ENCODE results near the gene HPCAL4. TPM values are rescaled to one million over a fixed set of nuclear protein-coding genes. Genes with fewer than 3 reads are reported as not detected.

Gene HPCAL4
- total RNA-seq, 1 experiment from 2014 or later: 0.50 TPM

DNA sequence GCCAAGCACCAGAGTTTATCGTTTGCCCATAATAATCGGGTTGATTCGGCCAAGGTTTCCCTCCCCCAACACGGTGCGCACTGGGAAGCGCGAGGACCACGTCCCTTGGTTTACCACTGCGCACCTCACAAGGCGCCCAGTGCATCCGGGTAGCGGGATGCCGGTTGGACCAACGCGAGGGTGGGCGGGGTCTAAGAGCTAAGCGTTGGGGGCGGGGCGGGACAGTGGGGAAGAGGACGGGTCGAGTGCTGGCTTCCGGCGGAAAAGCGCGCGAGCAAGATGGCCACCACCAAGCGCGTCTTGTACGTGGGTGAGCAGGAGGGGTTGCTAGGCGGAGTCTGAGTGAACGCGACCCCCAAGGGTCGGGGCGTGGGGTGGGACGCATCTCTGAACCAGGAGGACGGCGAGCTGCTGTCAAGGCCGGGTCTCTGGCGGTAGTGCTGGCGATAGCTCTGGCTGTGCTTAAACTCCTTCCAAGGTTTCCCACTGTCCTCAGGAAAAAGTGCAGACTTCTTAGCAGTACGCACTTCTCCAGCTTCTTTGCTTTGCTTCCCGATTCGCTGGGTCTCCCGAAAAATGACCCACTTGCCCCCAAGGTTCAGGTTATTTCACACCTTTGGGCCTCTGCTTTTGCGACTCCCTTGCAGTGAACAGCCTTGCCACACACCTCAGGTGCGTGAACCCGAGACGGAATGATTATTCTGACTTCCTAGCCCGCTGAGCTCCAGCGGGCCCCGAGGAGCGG lies 47.6 kb upstream of the HPCAL4 start, which contains the start of gene PPIE (continued):
- TF ChIP-seq, protein P1, sequence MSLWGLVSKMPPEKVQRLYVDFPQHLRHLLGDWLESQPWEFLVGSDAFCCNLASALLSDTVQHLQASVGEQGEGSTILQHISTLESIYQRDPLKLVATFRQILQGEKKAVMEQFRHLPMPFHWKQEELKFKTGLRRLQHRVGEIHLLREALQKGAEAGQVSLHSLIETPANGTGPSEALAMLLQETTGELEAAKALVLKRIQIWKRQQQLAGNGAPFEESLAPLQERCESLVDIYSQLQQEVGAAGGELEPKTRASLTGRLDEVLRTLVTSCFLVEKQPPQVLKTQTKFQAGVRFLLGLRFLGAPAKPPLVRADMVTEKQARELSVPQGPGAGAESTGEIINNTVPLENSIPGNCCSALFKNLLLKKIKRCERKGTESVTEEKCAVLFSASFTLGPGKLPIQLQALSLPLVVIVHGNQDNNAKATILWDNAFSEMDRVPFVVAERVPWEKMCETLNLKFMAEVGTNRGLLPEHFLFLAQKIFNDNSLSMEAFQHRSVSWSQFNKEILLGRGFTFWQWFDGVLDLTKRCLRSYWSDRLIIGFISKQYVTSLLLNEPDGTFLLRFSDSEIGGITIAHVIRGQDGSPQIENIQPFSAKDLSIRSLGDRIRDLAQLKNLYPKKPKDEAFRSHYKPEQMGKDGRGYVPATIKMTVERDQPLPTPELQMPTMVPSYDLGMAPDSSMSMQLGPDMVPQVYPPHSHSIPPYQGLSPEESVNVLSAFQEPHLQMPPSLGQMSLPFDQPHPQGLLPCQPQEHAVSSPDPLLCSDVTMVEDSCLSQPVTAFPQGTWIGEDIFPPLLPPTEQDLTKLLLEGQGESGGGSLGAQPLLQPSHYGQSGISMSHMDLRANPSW (CRISPR knock-in tag; conservative IDR thresholded peaks at IDR 0.05; ENCODE audit: low read depth): no peak
- TF ChIP-seq NR1H2 (CRISPR knock-in tag; IDR thresholded peaks at IDR 0.05): no peak
- TF ChIP-seq, protein P2, sequence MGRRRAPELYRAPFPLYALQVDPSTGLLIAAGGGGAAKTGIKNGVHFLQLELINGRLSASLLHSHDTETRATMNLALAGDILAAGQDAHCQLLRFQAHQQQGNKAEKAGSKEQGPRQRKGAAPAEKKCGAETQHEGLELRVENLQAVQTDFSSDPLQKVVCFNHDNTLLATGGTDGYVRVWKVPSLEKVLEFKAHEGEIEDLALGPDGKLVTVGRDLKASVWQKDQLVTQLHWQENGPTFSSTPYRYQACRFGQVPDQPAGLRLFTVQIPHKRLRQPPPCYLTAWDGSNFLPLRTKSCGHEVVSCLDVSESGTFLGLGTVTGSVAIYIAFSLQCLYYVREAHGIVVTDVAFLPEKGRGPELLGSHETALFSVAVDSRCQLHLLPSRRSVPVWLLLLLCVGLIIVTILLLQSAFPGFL (CRISPR knock-in tag; IDR thresholded peaks at IDR 0.05; ENCODE audit: borderline replicate concordance): no peak

DNA sequence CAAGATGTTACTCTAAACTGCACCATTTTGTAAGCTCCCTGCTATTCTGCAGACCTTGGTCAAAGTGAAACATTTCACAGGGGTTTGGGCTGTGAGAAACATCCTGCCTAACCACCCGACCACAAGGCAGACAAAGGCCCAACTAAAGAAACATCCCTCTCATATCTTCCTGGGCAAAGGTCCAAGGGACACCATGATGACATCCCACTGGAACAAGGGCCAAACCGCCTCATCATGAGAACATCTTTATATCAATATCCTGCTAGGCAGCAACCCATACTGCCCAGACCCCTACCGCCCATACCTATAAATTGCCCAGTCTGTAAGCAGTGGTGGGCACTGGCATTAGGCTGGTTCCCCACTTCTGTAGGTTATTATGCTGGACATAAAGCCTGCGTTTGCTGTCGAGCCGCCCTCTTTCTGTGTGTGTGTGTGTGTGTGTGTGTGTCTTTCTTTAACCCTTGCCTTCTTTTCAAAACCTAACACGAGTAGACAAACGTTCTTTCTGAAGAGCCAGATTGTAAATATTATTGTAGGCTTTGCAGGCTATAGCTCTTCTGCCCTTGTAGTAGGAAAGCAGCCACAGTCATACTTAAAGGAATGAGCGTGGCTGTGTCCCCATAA lies 46.4 kb upstream of the HPCAL4 start:
- ATAC-seq: no peak
- no peak overlapping the region for H3K27ac Mint-ChIP-seq
- TF ChIP-seq, protein P3, sequence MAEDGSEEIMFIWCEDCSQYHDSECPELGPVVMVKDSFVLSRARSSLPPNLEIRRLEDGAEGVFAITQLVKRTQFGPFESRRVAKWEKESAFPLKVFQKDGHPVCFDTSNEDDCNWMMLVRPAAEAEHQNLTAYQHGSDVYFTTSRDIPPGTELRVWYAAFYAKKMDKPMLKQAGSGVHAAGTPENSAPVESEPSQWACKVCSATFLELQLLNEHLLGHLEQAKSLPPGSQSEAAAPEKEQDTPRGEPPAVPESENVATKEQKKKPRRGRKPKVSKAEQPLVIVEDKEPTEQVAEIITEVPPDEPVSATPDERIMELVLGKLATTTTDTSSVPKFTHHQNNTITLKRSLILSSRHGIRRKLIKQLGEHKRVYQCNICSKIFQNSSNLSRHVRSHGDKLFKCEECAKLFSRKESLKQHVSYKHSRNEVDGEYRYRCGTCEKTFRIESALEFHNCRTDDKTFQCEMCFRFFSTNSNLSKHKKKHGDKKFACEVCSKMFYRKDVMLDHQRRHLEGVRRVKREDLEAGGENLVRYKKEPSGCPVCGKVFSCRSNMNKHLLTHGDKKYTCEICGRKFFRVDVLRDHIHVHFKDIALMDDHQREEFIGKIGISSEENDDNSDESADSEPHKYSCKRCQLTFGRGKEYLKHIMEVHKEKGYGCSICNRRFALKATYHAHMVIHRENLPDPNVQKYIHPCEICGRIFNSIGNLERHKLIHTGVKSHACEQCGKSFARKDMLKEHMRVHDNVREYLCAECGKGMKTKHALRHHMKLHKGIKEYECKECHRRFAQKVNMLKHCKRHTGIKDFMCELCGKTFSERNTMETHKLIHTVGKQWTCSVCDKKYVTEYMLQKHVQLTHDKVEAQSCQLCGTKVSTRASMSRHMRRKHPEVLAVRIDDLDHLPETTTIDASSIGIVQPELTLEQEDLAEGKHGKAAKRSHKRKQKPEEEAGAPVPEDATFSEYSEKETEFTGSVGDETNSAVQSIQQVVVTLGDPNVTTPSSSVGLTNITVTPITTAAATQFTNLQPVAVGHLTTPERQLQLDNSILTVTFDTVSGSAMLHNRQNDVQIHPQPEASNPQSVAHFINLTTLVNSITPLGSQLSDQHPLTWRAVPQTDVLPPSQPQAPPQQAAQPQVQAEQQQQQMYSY (CRISPR knock-in tag; IDR thresholded peaks at IDR 0.05): no peak
- no peak for TF ChIP-seq NR2C2 (CRISPR knock-in tag; IDR thresholded peaks at IDR 0.05)
- TF ChIP-seq RORB (CRISPR knock-in tag; IDR thresholded peaks at IDR 0.05): no peak
- TF ChIP-seq ZNF263 (CRISPR knock-in tag; IDR thresholded peaks at IDR 0.05; ENCODE audit: low read depth): no peak
- no peak for TF ChIP-seq SMAD4 (CRISPR knock-in tag; IDR thresholded peaks at IDR 0.05)
- TF ChIP-seq, protein P4, sequence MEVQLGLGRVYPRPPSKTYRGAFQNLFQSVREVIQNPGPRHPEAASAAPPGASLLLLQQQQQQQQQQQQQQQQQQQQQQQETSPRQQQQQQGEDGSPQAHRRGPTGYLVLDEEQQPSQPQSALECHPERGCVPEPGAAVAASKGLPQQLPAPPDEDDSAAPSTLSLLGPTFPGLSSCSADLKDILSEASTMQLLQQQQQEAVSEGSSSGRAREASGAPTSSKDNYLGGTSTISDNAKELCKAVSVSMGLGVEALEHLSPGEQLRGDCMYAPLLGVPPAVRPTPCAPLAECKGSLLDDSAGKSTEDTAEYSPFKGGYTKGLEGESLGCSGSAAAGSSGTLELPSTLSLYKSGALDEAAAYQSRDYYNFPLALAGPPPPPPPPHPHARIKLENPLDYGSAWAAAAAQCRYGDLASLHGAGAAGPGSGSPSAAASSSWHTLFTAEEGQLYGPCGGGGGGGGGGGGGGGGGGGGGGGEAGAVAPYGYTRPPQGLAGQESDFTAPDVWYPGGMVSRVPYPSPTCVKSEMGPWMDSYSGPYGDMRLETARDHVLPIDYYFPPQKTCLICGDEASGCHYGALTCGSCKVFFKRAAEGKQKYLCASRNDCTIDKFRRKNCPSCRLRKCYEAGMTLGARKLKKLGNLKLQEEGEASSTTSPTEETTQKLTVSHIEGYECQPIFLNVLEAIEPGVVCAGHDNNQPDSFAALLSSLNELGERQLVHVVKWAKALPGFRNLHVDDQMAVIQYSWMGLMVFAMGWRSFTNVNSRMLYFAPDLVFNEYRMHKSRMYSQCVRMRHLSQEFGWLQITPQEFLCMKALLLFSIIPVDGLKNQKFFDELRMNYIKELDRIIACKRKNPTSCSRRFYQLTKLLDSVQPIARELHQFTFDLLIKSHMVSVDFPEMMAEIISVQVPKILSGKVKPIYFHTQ (CRISPR knock-in tag; IDR thresholded peaks at IDR 0.05): no peak
- TF ChIP-seq ZNF671 (CRISPR knock-in tag; IDR thresholded peaks at IDR 0.05): no peak
- peaks cover 59% of the 10 kb centered on the region for H3K27me3 Mint-ChIP-seq (ENCODE audit: low read depth)
- H3K4me3 Mint-ChIP-seq: no peak overlapping the region
- peaks cover 19% of the 10 kb centered on the region for H3K36me3 Mint-ChIP-seq
- H3K4me1 Mint-ChIP-seq: peaks cover 13% of the 10 kb centered on the region
- ChIA-PET POLR2A (no interaction called here), CTCF (interaction anchor here (1.0 to 2.2 kb wide), 5 partner anchors 23 to 199 kb away, joined by 3 to 16 read pairs (median 7); partner anchors contain the start of gene PABPC4)
- no peak for DNase-seq (ENCODE audit: low spot score)
- H3K9me3 Mint-ChIP-seq: peaks cover 3% of the 10 kb centered on the region; the same call in 1 of the 2 replicates

DNA sequence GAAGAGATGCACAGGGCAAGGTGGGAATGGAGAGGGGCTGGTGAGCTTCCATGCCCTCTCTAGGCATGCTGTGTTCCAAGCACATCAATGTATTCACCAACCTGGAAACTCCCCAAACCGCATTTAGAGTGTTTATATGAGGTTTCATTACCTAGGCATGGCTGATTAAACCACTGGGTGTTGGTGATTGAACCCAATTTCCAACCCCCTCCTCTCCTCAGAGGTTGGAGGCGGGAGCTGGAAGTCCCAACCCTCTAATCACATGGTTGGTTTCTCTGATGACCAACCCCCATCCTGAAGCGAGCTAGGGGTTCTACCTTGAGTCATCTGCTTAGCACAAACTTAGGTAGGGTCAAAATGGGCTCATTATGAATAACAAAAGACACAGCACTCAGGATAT lies 44.5 kb upstream of the HPCAL4 start:
- CTCF ChIA-PET: interaction anchor here (2.0 kb wide), 1 partner anchor 64 kb away, joined by 5 read pairs; the partner anchor contains the start of gene NT5C1A
- peaks cover 79% of the 10 kb centered on the region for H3K27me3 Mint-ChIP-seq (ENCODE audit: low read depth)
- TF ChIP-seq JUN (CRISPR knock-in tag; IDR thresholded peaks at IDR 0.05) (no peak), TCF7 (CRISPR knock-in tag; IDR thresholded peaks at IDR 0.05; ENCODE audit: low read depth) (no peak), NR2C2 (CRISPR knock-in tag; IDR thresholded peaks at IDR 0.05) (no peak), ZNF219 (CRISPR knock-in tag; IDR thresholded peaks at IDR 0.05; ENCODE audit: borderline replicate concordance) (no peak)
- TF ChIP-seq, protein P5, sequence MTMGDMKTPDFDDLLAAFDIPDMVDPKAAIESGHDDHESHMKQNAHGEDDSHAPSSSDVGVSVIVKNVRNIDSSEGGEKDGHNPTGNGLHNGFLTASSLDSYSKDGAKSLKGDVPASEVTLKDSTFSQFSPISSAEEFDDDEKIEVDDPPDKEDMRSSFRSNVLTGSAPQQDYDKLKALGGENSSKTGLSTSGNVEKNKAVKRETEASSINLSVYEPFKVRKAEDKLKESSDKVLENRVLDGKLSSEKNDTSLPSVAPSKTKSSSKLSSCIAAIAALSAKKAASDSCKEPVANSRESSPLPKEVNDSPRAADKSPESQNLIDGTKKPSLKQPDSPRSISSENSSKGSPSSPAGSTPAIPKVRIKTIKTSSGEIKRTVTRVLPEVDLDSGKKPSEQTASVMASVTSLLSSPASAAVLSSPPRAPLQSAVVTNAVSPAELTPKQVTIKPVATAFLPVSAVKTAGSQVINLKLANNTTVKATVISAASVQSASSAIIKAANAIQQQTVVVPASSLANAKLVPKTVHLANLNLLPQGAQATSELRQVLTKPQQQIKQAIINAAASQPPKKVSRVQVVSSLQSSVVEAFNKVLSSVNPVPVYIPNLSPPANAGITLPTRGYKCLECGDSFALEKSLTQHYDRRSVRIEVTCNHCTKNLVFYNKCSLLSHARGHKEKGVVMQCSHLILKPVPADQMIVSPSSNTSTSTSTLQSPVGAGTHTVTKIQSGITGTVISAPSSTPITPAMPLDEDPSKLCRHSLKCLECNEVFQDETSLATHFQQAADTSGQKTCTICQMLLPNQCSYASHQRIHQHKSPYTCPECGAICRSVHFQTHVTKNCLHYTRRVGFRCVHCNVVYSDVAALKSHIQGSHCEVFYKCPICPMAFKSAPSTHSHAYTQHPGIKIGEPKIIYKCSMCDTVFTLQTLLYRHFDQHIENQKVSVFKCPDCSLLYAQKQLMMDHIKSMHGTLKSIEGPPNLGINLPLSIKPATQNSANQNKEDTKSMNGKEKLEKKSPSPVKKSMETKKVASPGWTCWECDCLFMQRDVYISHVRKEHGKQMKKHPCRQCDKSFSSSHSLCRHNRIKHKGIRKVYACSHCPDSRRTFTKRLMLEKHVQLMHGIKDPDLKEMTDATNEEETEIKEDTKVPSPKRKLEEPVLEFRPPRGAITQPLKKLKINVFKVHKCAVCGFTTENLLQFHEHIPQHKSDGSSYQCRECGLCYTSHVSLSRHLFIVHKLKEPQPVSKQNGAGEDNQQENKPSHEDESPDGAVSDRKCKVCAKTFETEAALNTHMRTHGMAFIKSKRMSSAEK (CRISPR knock-in tag; IDR thresholded peaks at IDR 0.05; ENCODE audit: borderline replicate concordance): no peak
- TF ChIP-seq, protein P2 (CRISPR knock-in tag; IDR thresholded peaks at IDR 0.05; ENCODE audit: borderline replicate concordance): no peak

More for the DNA sequence above, 44.5 kb upstream of the HPCAL4 start:
- DNase-seq (ENCODE audit: low spot score): no peak
- POLR2A ChIA-PET: no interaction called here
- H3K36me3 Mint-ChIP-seq: peaks cover 4% of the 10 kb centered on the region
- H3K4me1 Mint-ChIP-seq: peaks cover 13% of the 10 kb centered on the region
- H3K4me3 Mint-ChIP-seq: no peak overlapping the region
- H3K9me3 Mint-ChIP-seq: peaks cover 3% of the 10 kb centered on the region; the same call in 1 of the 2 replicates
- ATAC-seq: no peak
- no peak overlapping the region for H3K27ac Mint-ChIP-seq
